ENCODE measurements around the gene CTNNA1.
"Not testable (repeated sequence)": the region's sequence is repeated elsewhere in the genome, so short reads cannot be mapped to it uniquely, and the experiment has no call there.

CTNNA1 gene

DNA sequence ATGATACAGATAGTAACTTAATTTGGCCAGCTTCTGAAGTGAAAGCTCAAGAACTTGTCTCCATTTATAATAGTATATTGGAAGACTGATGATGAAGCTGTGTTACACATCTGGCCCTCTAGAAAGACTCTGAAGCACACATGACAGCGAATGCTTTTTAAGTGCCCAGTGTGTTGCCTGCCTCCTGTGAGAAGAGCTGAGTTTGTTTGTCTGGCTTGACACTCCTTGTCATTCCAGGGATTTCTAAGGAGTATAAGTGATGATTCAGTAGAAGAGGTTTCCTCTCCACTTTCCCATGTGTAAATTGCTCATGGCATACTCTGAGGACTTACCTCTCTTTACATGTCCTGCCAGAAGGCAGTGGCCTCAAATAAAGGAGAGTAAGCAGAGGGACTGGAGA lies 152.3 kb downstream of the CTNNA1 start:
- DNase-seq: no peak

- no peak for DNase-seq
Measured at GRCh38 chr5:138909734-138910133, 156.5 kb downstream of the CTNNA1 start.

DNA sequence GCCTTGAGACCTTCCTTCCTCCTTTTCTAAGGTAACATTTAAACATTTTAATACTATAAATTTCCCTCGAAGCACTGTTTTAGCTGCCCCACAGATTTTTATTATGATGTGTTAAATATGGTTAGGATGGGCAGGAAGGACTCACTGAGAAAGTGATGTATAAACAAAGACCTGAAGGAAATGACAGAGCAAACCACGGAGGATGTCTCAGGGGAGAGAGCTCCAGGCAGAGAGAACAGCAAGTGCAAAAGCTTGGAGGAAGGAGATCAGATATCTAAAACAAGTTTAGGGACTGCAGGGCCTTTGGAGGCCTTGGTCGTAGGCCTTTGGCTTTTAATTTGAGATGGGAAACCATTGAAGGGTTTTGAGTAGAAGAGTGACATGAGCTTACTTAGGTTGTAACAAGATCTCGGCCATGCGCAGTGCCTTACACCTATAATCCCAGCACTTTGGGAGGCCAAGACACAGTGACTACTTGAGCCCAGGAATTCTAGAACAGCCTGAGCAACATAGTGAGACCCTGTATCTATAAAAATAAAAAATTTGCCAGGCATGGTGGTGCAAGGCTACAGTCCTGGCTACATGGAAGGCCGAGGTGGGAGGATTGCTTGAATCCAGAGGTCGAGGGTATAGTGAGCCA lies 157.4 kb downstream of the CTNNA1 start:
- DNase-seq: no peak

- no peak for DNase-seq
Measured at GRCh38 chr5:138911441-138911840, 158.2 kb downstream of the CTNNA1 start.

DNA sequence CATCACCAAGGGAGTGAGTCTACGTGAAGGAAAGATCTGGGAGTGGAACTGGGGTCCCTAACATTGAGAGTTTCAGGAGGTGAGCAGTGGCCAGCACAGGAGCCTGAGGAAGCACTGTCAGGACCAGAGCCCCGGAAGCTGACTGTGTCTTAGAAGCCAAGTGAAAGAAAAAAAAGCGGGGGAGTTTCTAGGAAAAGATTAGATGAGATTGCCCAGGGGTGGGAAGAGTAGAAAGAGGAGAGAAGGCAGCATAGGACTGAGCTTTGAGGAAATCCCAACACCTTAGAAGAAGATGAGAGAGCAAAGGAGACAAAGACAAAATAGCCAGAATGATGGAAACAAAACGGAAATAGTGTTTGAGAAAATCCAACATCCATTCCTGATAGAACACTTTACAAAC lies 158.9 kb downstream of the CTNNA1 start:
- DNase-seq: no peak

GRCh38 chr5:138913773-138914172 lies 160.5 kb downstream of the CTNNA1 start:
- no peak for DNase-seq

DNA sequence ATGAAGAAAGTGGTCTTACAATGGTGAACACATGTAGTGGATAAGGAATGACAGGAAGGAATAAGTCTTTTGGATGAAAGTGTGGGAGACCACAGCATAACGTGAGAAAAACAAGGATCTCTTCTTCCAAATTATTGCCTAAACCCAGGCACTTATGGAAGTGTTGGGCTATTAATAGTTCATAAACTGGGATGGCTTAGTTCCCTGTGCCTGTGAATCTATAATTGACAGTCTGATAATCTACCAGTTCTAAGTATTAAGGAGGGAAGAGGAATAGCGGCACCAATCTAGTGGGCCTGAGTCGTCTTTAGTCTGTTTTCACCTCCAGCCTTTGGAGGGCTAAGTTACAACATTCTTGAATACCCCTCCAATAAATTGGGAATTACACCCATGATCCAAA lies 161.1 kb downstream of the CTNNA1 start:
- DNase-seq: no peak

DNA sequence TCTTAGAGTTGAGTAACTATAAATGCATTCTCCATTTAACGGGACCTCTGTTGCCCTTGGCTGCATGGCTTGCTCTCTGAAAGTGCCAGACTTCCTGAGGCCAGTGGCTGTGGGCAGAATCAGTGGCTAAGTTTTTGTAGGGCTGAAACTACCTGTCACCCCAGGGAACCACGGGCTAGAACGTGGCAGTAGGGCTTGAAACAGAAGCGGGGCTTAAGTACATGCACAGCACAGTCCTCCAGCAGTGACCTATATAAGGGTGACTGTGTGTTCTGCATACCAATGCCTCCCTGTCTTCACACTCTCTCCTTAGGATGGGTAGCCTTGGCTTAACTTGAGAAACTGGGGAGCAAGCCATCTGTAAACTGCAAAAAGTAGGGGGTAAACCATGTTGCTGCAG lies 165.5 kb downstream of the CTNNA1 start:
- DNase-seq: no peak

DNA sequence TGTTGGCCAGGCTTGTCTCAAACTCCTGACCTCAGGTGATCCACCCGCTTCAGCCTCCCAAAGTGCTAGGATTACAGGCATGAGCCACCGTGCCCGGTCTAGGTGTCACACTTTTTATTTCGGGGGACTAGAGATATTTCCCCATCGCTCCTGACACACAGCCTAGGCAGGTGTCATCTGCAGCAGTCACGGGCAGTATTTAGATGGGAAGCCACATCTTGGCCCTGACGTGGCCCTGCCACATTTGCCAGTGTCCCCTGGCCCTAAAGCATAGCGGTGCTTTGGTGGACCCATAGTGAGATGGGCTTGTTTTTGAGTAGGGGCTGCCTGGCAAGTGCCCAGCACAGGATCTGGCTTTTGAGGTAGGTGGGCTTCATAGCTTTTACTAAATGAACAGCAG lies 167.0 kb downstream of the CTNNA1 start:
- no peak for DNase-seq

GRCh38 chr5:138921362-138921761 lies 168.1 kb downstream of the CTNNA1 start:
- not testable (repeated sequence) for DNase-seq

GRCh38 chr5:138922494-138922893 lies 169.3 kb downstream of the CTNNA1 start:
- no peak for DNase-seq

GRCh38 chr5:138925090-138925635 lies 171.9 kb downstream of the CTNNA1 start:
- no peak for DNase-seq

- DNase-seq: no peak
Measured at GRCh38 chr5:138926257-138926656, 173.0 kb downstream of the CTNNA1 start.

DNA sequence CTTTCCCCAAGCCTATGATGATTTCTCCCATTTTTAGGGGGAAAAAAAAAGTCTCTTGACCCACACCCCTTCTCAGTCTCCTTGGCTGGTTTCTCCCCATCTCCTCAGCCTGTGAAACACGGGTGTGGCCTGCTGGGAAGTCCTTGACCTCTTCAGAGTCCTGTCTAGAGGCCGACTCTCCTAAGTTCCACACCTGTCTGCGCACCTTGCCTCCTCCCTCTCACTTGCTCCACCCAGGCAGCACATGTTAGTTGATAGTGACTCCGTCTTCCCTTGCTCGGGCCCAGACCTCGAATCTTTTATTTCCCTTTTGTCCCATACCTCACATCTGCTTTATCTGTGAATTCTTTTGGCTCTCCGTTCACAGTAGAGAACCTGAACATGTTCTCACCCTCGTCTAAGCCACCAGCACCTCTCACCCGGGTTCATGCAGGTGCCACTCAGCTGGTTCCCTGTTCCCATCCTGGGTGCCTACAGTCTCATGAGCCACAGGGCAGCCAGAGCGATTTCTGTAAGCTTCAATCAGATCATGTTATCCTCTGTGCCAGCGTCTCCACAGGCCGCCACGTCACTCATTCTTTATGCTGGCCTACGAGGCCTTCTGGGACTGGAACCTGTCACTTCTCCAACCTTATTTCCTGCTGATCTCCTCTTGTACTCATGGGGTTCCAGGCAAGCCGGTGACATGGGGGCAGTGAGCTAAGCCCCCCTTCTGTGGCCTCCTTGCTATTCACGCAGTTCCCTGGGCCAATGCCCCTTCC lies 173.6 kb downstream of the CTNNA1 start:
- DNase-seq: no peak

DNA sequence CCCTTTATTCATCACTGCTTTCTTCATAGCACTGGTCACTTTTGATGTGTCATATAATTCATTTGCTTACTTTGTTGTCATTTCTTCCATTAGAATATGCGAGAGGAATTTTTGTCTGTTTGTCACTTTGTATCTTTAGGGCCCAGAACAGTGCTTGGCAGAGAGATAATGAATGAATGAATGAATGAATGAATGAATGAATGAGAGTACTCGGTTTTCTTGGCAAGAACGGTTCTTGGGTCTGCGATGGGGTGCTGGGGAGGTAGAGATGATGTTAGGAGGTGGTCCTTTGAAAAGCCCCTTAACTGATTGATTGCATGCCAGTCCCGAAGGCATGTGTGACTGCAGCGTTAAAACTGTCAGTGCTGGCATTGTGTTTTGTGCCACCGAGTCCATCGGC lies 174.3 kb downstream of the CTNNA1 start:
- no peak for DNase-seq

DNA sequence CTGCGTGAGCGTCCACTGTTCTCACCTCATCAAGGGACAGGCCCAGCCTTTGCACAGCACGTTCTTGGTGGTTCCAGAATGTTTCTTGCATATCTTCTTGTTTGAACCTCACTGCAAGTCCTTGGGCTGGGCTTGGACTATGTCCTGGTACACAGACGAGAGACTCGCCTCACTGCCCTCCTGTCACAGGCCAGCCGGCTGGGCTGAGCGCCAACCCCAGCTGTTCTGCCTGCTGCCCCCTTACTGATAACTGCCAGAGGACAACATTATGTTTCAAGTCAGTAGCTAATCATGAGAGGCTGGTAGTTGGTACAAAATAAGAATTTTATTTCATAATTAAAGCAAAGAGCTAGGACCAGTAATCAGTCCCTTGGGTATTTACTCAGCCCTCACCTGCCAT lies 174.8 kb downstream of the CTNNA1 start:
- no peak for DNase-seq

- DNase-seq: no peak
Measured at GRCh38 chr5:138929571-138929955, 176.3 kb downstream of the CTNNA1 start.

- no peak for DNase-seq
Measured at GRCh38 chr5:138930371-138931097, 177.3 kb downstream of the CTNNA1 start.

DNA sequence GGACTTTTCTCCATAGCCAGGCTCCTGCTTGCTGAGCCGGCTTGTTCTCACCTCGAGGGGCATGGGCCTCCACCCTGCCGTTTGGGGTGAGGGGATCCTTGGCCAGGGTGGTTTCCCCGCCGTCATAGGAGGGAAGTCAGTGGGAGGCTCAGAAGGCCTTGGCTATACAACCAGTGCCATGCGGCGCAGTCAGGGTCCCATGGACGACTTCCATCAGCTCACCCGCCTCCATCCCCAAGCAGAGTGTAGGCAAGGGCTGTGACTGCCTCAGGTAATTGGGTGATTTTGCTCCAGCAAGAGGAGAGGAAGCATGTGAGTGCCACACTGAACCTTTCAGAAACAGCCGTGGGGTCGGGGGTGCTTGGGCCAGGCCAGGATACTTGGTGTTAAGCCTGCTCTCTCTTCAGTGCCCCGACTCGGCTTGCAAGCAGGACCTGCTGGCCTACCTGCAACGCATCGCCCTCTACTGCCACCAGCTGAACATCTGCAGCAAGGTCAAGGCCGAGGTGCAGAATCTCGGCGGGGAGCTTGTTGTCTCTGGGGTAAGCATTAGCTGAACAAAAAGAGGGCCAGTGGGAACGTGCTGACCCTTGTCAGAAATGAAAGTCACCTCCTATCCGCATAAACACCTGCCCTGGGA lies 179.1 kb downstream of the CTNNA1 start:
- DNase-seq: no peak

- no peak for DNase-seq
Measured at GRCh38 chr5:138933522-138934290, 180.5 kb downstream of the CTNNA1 start.

DNA sequence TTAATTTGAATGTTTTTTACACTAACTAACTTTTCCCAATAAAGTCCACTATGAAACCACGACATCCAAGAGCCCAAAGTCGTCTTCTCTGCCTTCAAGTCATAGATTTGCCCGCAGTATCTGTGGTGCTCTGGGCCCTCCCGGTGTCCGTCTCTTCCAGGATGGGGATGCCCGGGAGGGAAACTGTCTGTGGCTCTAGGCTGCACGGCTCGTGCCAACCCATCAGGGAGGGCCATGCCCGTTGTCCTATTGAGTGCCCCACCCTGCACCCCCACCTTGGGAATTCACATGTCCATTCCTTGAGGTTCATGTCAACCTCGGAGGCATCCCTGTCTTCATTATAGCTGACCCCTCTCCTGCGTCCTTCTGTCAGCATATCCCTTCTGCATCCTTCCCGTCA lies 181.7 kb downstream of the CTNNA1 start:
- DNase-seq: no peak

DNA sequence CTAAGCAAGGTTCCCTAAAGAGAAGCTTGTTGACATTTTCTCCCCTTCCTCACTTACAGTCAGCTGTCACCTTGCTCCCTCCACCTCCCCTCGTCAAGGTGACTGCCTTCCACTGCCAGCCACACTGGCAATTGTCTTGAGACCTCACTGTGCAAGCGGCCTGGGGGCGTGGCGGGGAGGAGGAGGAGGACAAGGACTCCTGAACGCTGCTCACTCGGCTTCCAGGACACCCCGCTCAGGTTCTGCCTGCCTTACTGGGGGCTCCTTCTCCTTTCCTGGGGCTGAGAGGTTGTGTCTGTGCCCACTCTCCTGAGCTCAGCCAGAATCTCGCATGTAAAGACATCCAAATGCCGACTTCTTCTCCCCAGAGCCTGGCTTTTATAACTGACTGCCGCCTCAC lies 182.2 kb downstream of the CTNNA1 start:
- DNase-seq: no peak
